Hepatocyte (in vitro differentiated cells): ENCODE data around the gene RECK.

ENCODE experiments used
- EZH2 ChIP-seq: fragments of 200-600 bp; sonication (generic); IDR thresholded peaks from 2 replicates; pipeline ENCODE4 v1.6.1; 2016; ENCODE audit warnings: antibody characterized with exemption, mild to moderate bottlenecking, borderline replicate concordance
- EZH2phosphoT487 ChIP-seq: fragments of 200-600 bp; sonication (generic); IDR thresholded peaks from one replicate; pipeline ENCODE4 v1.6.1; 2018; ENCODE audit warnings: antibody characterized with exemption, mild to moderate bottlenecking, low read depth, moderate library complexity; ENCODE audit not compliant: unreplicated experiment, severe bottlenecking
- TF ChIP-seq, protein P1 (sequence below): fragments of 200-600 bp; sonication (generic); IDR thresholded peaks from 2 replicates; pipeline ENCODE4 v1.5.1; 2016; ENCODE audit warnings: antibody characterized with exemption, mild to moderate bottlenecking; ENCODE audit not compliant: poor library complexity

DNA sequence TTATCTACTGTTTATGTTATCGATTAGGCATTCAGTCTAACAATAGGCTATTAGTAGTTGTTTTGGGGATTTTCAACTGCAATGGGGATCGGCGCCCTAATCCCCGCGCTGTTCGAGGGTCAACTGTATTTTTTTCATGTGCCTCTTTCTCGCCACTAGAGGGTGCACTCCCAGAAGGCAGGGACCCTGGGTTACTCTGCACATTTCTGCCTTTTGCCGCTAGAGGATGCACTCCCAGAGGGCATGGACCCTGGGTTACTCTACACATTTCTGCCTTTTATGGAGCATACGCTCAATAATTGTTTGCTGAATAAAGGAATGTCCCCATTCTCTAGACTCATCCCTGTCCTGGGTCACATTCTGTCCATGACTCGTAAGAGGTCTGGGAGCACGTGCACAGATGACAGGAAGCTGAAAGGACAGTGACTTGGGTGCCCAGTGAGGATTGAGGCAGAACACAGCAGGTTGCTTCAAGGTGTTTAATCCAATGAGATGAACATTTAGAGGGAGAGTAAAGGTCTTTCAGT lies 27.9 kb upstream of the RECK start:
- TF ChIP-seq EZH2 (no peak), EZH2phosphoT487 (no peak)
- TF ChIP-seq, protein P1, sequence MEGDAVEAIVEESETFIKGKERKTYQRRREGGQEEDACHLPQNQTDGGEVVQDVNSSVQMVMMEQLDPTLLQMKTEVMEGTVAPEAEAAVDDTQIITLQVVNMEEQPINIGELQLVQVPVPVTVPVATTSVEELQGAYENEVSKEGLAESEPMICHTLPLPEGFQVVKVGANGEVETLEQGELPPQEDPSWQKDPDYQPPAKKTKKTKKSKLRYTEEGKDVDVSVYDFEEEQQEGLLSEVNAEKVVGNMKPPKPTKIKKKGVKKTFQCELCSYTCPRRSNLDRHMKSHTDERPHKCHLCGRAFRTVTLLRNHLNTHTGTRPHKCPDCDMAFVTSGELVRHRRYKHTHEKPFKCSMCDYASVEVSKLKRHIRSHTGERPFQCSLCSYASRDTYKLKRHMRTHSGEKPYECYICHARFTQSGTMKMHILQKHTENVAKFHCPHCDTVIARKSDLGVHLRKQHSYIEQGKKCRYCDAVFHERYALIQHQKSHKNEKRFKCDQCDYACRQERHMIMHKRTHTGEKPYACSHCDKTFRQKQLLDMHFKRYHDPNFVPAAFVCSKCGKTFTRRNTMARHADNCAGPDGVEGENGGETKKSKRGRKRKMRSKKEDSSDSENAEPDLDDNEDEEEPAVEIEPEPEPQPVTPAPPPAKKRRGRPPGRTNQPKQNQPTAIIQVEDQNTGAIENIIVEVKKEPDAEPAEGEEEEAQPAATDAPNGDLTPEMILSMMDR, result peak; percentile 93
